Sigmoid colon (tissue), 7 donors: ENCODE results near the gene ZNF800. TPM values are rescaled to one million over a fixed set of nuclear protein-coding genes. Genes with fewer than 3 reads are reported as not detected.

Experiments used
- DNase-seq: peaks from one replicate; pipeline ENCODE4 v3.0.0-alpha.2; 2019
- H3K27ac ChIP-seq, 4 donors: fragments of 200-600 bp; sonication (generic); one replicate each; pipeline ENCODE4 v1.5.1; 2016 to 2019; ENCODE audit warnings: mild to moderate bottlenecking in 1 of 4
- H3K27me3 ChIP-seq, 3 donors: fragments of 200-600 bp; sonication (generic); one replicate each; pipeline ENCODE4 v1.5.1; 2019; ENCODE audit warnings: mild to moderate bottlenecking in 1 of 3
- H3K36me3 ChIP-seq, 4 donors: fragments of 200-600 bp; sonication (generic); one replicate each; pipeline ENCODE4 v1.5.1; 2016 to 2019
- H3K4me1 ChIP-seq, 4 donors: fragments of 200-600 bp; sonication (generic); one replicate each; pipeline ENCODE4 v1.5.1; 2017 to 2019
- H3K4me3 ChIP-seq, 4 donors: fragments of 200-600 bp; sonication (generic); one replicate each; pipeline ENCODE4 v1.5.1; 2017 to 2019; ENCODE audit warnings: mild to moderate bottlenecking in 2 of 4, moderate library complexity in 1 of 4
- H3K9me3 ChIP-seq, 4 donors: fragments of 200-600 bp in 3 of 4; sonication (generic) in 3 of 4; one replicate each; pipeline versions ENCODE4 v1.5.1 to v1.6.1; 2013 to 2019
- CTCF ChIP-seq, 4 experiments: fragments of 450-650 bp in 3 of 4; fragments of 200-600 bp in 1 of 4; IDR thresholded peaks; one replicate each; pipeline ENCODE4 v1.5.1; 2016 to 2019; ENCODE audit warnings: antibody characterized with exemption in 4 of 4, mild to moderate bottlenecking in 3 of 4, moderate library complexity in 2 of 4
- EP300 ChIP-seq, 4 donors: sonication (generic); formaldehyde crosslinking; IDR thresholded peaks; one replicate each; pipeline ENCODE4 v1.6.1; 2017; ENCODE audit warnings: antibody characterized with exemption in 4 of 4
- POLR2A ChIP-seq, 2 donors: fragments of 450-650 bp; IDR thresholded peaks; one replicate each; pipeline ENCODE4 v1.6.1; 2016; ENCODE audit warnings: antibody characterized with exemption in 2 of 2, mild to moderate bottlenecking in 2 of 2, moderate library complexity in 2 of 2
- POLR2AphosphoS5 ChIP-seq, 4 donors: sonication (generic); formaldehyde crosslinking; IDR thresholded peaks; one replicate each; pipeline ENCODE4 v1.6.1; 2017; ENCODE audit warnings: antibody characterized with exemption in 4 of 4
- WGBS, 2 donors: extraction: QIAGEN DNeasy Blood & Tissue Kit; methylation state at CpG; one replicate each; pipeline ENCODE4 v1.1.7; 2013; 5-methylcytosine and 5-hydroxymethylcytosine counted together
- intact Hi-C: fragments of 100-400 bp; cut with DNase I; formaldehyde crosslinking; loops from one replicate; pipeline ENCODE4 v1.15.1; 2023
- polyA plus RNA-seq, 3 donors: library from polyadenylated mRNA; stranded (reverse); fragments of 200-250 nt; gene quantifications; one replicate each; pipeline ENCODE4 v1.2.3, GENCODE V29; 2013
- total RNA-seq, 4 donors: library from RNA; depleted of rRNA; stranded (reverse); fragments of >200 nt; gene quantifications; one replicate each; pipeline ENCODE4 v1.1.0, GENCODE V29; 2016
- donor health status: healthy with polysubstance abuse.
- donor health status: Bipolar disorder and iron deficiency.
- donor health status: healthy.

The ZNF800 gene
- total and polyA plus RNA-seq, 7 donors, result 3.6 to 39.1 (median 29.2) TPM

- TF ChIP-seq POLR2AphosphoS5 (IDR thresholded peaks at IDR 0.05), result no peak
- TF ChIP-seq POLR2A (IDR thresholded peaks at IDR 0.05), result no peak
- no peak for TF ChIP-seq EP300 (IDR thresholded peaks at IDR 0.05)
- no peak for TF ChIP-seq CTCF (IDR thresholded peaks at IDR 0.05)
- intact Hi-C loops, result no loop called here
- Histone ChIP-seq H3K9me3 (no peaks in the 10 kb centered on the region), H3K27me3 (no peaks in the 10 kb centered on the region), H3K4me1 (no peaks in the 10 kb centered on the region), H3K4me3 (no peak overlapping the region), H3K27ac (no peak overlapping the region), H3K36me3 (peaks cover 0 to 26% (median 2%) of the 10 kb centered on the region in 4 donors)
- WGBS, 2 donors, result 85 to 87% methylated on average over 4 of the region's 4 CpGs
- no peak for DNase-seq
Observed at GRCh38 chr7:127362364-127363027, 30.0 kb downstream of the ZNF800 start.

DNA sequence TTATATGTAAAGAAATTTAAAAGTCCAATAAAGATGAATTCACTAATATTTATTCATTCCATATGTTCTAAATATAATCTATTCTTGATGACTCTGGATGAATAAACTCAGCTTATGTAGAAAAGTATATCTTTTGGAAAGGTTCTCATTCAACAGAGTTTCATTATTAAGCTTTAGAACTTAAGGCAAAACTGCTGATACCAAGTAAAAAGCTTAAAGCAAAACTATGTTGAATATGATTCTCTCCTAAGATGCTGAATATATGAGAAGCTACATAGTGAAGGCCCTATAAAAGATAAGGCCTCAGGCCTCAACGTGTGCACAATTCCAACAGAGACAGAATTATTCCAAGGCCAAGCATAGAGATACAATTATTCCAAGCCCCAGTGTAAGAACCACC is 30.8 kb downstream of the ZNF800 start:
- Histone ChIP-seq H3K9me3 (no peaks in the 10 kb centered on the region), H3K27me3 (no peaks in the 10 kb centered on the region), H3K4me1 (no peaks in the 10 kb centered on the region), H3K36me3 (peaks cover 0 to 27% (median 2%) of the 10 kb centered on the region in 4 donors), H3K27ac (no peak overlapping the region), H3K4me3 (no peak overlapping the region)
- no peak for TF ChIP-seq POLR2AphosphoS5 (IDR thresholded peaks at IDR 0.05)
- no peak for TF ChIP-seq POLR2A (IDR thresholded peaks at IDR 0.05)
- TF ChIP-seq EP300 (IDR thresholded peaks at IDR 0.05), result no peak
- TF ChIP-seq CTCF (IDR thresholded peaks at IDR 0.05), result no peak
- 88 to 92% methylated on average over 1 of the region's 1 CpG for WGBS, 2 donors
- intact Hi-C loops, result no loop called here
- no peak for DNase-seq

- 93 to 94% methylated on average over 1 of the region's 1 CpG for WGBS, 2 donors
- Histone ChIP-seq H3K9me3 (no peaks in the 10 kb centered on the region), H3K4me1 (no peaks in the 10 kb centered on the region), H3K27me3 (no peaks in the 10 kb centered on the region), H3K4me3 (no peak overlapping the region), H3K27ac (no peak overlapping the region), H3K36me3 (peaks cover 0 to 30% (median 2%) of the 10 kb centered on the region in 4 donors)
- DNase-seq, result no peak
- TF ChIP-seq POLR2AphosphoS5 (IDR thresholded peaks at IDR 0.05) (no peak), CTCF (IDR thresholded peaks at IDR 0.05) (no peak), POLR2A (IDR thresholded peaks at IDR 0.05) (no peak), EP300 (IDR thresholded peaks at IDR 0.05) (no peak)
- intact Hi-C loops, result no loop called here
Observed at GRCh38 chr7:127359011-127359410, 33.5 kb downstream of the ZNF800 start.

DNA sequence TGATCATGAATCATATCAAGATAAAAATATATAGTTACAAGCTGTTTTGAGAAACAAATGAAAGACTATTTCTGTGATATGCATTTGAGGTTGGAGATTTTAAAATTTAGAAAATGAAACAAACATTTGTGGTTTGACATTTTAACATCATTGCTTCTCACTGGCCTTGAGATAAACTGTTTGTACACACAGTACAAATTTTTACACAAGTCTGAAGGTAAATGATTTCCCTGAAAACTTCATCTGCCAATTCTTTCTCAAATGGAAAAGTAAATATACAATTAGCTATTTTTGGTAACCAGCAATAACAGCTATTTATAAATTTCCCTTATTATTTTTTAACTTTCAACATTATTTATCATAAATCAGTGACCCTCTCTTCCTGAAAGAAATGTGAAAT is 38.6 kb downstream of the ZNF800 start:
- intact Hi-C loops, result no loop called here

More for the DNA sequence above, 38.6 kb downstream of the ZNF800 start:
- no peaks in the 10 kb centered on the region for H3K27me3 ChIP-seq
- H3K9me3 ChIP-seq, result no peaks in the 10 kb centered on the region
- DNase-seq, result no peak
- no peak overlapping the region for H3K27ac ChIP-seq
- TF ChIP-seq POLR2AphosphoS5 (IDR thresholded peaks at IDR 0.05) (no peak), EP300 (IDR thresholded peaks at IDR 0.05) (no peak), CTCF (IDR thresholded peaks at IDR 0.05) (no peak), POLR2A (IDR thresholded peaks at IDR 0.05) (no peak)
- H3K4me1 ChIP-seq, result no peaks in the 10 kb centered on the region
- peaks cover 0 to 10% (median 0%) of the 10 kb centered on the region in 4 donors for H3K36me3 ChIP-seq
- no peak overlapping the region for H3K4me3 ChIP-seq
